Caco-2 (cell line): Measurements from ENCODE around the gene CTRB2. TPM values are rescaled to one million over a fixed set of nuclear protein-coding genes. Genes with fewer than 3 reads are reported as not detected.

Experiments used
- BruUV-seq: library from RNA; stranded (reverse); fragments of 400-500 nt; replicated peaks from 2 replicates; lab custom pipeline; 2021; lab: Mats Ljungman, UMichigan
- CTCF ChIA-PET: fragments of 300-600 bp; sonication (Branson Sonifier 250); formaldehyde crosslinking; loops from one replicate; lab custom pipeline; 2022; ENCODE audit warnings: antibody characterized with exemption; lab: Charles Lee
- POLR2A ChIA-PET: fragments of 300-600 bp; sonication (Branson Sonifier 250); formaldehyde crosslinking; loops from one replicate; lab custom pipeline; 2022; ENCODE audit warnings: antibody characterized with exemption; lab: Charles Lee
- DNase-seq, 2 experiments: peaks; one replicate each; pipeline versions ENCODE4 v3.0.0 to v3.0.0-alpha.2; 2020 to 2022
- H3K27me3 ChIP-seq: replicated peaks from 2 replicates; pipeline ENCODE4 v1.6.0; 2011; ENCODE audit warnings: low read length; ENCODE audit not compliant: control insufficient read depth, insufficient read depth
- H3K36me3 ChIP-seq: 2 replicates; pipeline ENCODE4 v1.5.1; 2011; ENCODE audit warnings: low read length; ENCODE audit not compliant: control insufficient read depth, insufficient read depth
- H3K4me1 ChIP-seq: fragments of 250-450 bp; sonication (Bioruptor Pico); 2 replicates; pipeline ENCODE4 v1.5.1; 2020; ENCODE audit warnings: mild to moderate bottlenecking
- H3K4me3 ChIP-seq: 2 replicates; pipeline ENCODE4 v1.5.1; 2011; ENCODE audit warnings: low read depth, mild to moderate bottlenecking, control low read depth, low read length
- H3K9me3 ChIP-seq: fragments of 250-450 bp; sonication (Bioruptor Pico); 2 replicates; pipeline ENCODE4 v1.5.1; 2020; ENCODE audit warnings: mild to moderate bottlenecking, moderate library complexity
- H3K27ac Mint-ChIP-seq: one replicate; pipeline ENCODE4 v1.8.0; 2022; ENCODE audit warnings: mixed read lengths; ENCODE audit not compliant: unreplicated experiment
- H3K27me3 Mint-ChIP-seq: one replicate; pipeline ENCODE4 v1.8.0; 2022; ENCODE audit warnings: mixed read lengths; ENCODE audit not compliant: insufficient read depth, unreplicated experiment
- H3K36me3 Mint-ChIP-seq: one replicate; pipeline ENCODE4 v1.8.0; 2022; ENCODE audit warnings: mild to moderate bottlenecking, mixed read lengths; ENCODE audit not compliant: insufficient read depth, unreplicated experiment
- H3K4me1 Mint-ChIP-seq: one replicate; pipeline ENCODE4 v1.8.0; 2022; ENCODE audit warnings: low read depth, mixed read lengths; ENCODE audit not compliant: unreplicated experiment
- H3K4me3 Mint-ChIP-seq: one replicate; pipeline ENCODE4 v1.8.0; 2022; ENCODE audit warnings: mild to moderate bottlenecking, moderate library complexity, mixed read lengths; ENCODE audit not compliant: unreplicated experiment
- H3K9me3 Mint-ChIP-seq: one replicate; pipeline ENCODE4 v1.8.0; 2022; ENCODE audit warnings: mixed read lengths; ENCODE audit not compliant: unreplicated experiment
- CTCF ChIP-seq, 2 experiments: fragments of 200-600 bp in 1 of 2; IDR thresholded peaks; 1 replicate in 1 of 2; 2 replicates in 1 of 2; pipeline versions ENCODE4 v1.5.1 to v1.8.0; 2011 to 2022; ENCODE audit warnings: antibody characterized with exemption in 1 of 2, control low read depth in 1 of 2, inconsistent platforms in 1 of 2, low read depth in 1 of 2, low read length in 1 of 2, mild to moderate bottlenecking in 1 of 2, moderate library complexity in 1 of 2; ENCODE audit not compliant: insufficient read depth in 1 of 2, severe bottlenecking in 1 of 2, unreplicated experiment in 1 of 2
- intact Hi-C: fragments of 100-400 bp; cut with micrococcal nuclease; formaldehyde crosslinking; loops from one replicate; pipeline ENCODE4 v1.10.0; 2022; ENCODE audit not compliant: unreplicated experiment
- total RNA-seq: library from RNA; stranded (reverse); gene quantifications from 2 replicates; pipeline ENCODE4 v1.2.3, GENCODE V29; 2022

CTRB2 gene
- total RNA-seq, 1 experiment from 2014 or later, result not detected

DNA sequence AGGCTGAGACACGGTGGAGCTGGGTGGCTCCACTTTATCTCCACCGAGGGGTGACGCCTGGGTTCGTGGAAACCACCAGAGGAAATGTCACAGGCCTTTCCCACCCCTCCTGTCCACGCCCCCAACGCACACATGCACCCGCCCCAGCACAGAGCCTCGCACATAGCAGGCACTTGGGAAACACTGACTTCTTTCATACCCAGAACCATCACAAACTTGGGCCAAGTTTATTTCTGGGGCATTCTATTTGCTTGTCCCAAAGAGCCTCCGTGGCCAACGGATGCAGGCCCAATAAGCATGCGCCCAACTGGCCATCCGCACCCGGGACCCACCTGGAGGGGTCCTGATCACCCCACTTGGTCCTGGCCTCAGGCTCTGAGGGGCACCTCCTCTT, 41.2 kb upstream of the CTRB2 start:
- H3K4me3 ChIP-seq, result no peak overlapping the region

DNA sequence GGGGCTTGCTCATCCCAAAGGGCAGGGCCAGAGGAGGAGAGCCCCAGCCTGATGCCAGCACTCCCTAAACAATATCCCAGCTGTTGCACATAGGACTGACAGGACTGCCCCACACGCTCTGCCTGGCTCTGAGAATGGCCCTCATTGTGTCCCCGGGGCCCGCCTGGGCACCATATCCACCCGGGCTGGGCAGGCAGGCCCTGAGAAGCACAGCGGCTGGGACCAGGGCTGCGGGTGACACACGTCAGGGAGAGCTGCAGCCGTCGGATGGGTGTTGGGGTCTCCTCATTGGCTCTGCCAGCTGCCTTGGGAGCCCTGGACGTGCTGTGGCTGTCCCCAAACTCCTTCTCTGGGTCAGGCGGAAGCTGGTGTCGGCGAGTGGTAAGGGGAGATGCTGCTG, 40.3 kb upstream of the CTRB2 start:
- Histone ChIP-seq H3K4me1 (peaks cover 67% of the 10 kb centered on the region), H3K9me3 (no peaks in the 10 kb centered on the region), H3K4me3 (no peak overlapping the region), H3K36me3 (peaks cover 6% of the 10 kb centered on the region; the same call in 1 of the 2 replicates), H3K27me3 (no peaks in the 10 kb centered on the region)
- Mint-ChIP-seq H3K27me3 (no peaks in the 10 kb centered on the region), H3K27ac (peak overlapping the region; percentile 95), H3K4me1 (peaks cover 55% of the 10 kb centered on the region), H3K4me3 (peak overlapping the region; percentile 11), H3K9me3 (no peaks in the 10 kb centered on the region), H3K36me3 (peaks cover 90% of the 10 kb centered on the region)
- CTCF ChIA-PET, result interaction anchor here (1.0 kb wide), 1 partner anchor 138 kb away, joined by 4 read pairs; no protein-coding TSS in a partner anchor
- POLR2A ChIA-PET, result no interaction called here
- TF ChIP-seq CTCF (IDR thresholded peaks at IDR 0.05; ENCODE audit: insufficient read depth in 1 of 2, low read depth in 1 of 2, low read length in 1 of 2, severe bottlenecking in 1 of 2, unreplicated experiment in 1 of 2), result no peak
- BruUV-seq, result no TSS peak
- no peak for DNase-seq
- intact Hi-C loops, result no loop called here

More for the DNA sequence above, 41.2 kb upstream of the CTRB2 start:
- Histone ChIP-seq H3K9me3 (no peaks in the 10 kb centered on the region), H3K36me3 (peaks cover 6% of the 10 kb centered on the region; the same call in 1 of the 2 replicates), H3K4me1 (peaks cover 75% of the 10 kb centered on the region), H3K27me3 (no peaks in the 10 kb centered on the region)
- Mint-ChIP-seq H3K27me3 (no peaks in the 10 kb centered on the region), H3K4me3 (peak overlapping the region; percentile 11), H3K27ac (peak overlapping the region; percentile 95), H3K36me3 (peaks cover 82% of the 10 kb centered on the region), H3K4me1 (peaks cover 63% of the 10 kb centered on the region), H3K9me3 (no peaks in the 10 kb centered on the region)
- no peak for DNase-seq
- ChIA-PET CTCF (interaction anchor here (1.0 kb wide), 2 partner anchors 15 to 137 kb away, joined by 4 read pairs; no protein-coding TSS in a partner anchor), POLR2A (no interaction called here)
- no TSS peak for BruUV-seq
- TF ChIP-seq CTCF (IDR thresholded peaks at IDR 0.05; ENCODE audit: insufficient read depth in 1 of 2, low read depth in 1 of 2, low read length in 1 of 2, severe bottlenecking in 1 of 2, unreplicated experiment in 1 of 2), result no peak
- intact Hi-C loops, result no loop called here

DNA sequence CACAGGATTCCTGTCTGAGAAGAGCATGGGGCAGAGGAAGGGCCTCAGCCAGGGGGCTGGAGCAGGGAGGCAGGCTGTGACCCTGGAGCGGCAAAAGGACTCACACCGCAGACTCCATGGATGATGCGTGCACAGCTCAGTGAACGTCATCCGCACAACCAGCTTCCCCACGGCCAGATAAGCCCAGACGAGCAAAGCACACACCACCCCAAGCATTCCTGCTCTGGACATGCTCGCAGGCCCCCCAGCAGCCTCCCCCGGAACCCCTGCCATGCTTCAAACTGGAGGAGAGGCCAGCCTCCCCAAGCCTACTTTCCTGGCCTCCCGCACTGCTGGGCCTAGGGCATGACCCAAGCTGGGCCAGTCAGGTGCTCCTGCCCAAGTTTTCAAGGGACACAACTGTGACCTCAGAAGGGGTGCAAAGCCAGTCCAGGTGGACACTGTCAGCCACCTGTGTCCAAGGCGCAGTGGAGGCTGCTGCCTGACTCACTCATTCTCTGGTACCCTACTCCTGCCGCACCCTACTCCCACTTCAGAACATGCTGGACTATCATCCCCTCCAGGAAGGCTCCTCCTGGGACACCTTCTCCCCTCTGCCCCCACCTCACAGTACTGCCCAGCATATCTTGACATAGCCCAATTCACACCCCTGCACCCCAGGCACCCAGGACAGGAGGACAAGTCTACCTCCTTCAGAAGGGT, 39.7 kb upstream of the CTRB2 start:
- Histone ChIP-seq H3K9me3 (no peaks in the 10 kb centered on the region), H3K4me3 (no peak overlapping the region), H3K27me3 (no peaks in the 10 kb centered on the region), H3K4me1 (peaks cover 61% of the 10 kb centered on the region), H3K36me3 (peaks cover 7% of the 10 kb centered on the region)
- POLR2A ChIA-PET, result no interaction called here
- Mint-ChIP-seq H3K4me1 (peaks cover 50% of the 10 kb centered on the region), H3K36me3 (peaks cover 90% of the 10 kb centered on the region), H3K4me3 (peak overlapping the region; percentile 11), H3K27me3 (no peaks in the 10 kb centered on the region), H3K27ac (peak overlapping the region; percentile 95), H3K9me3 (no peaks in the 10 kb centered on the region)
- no TSS peak for BruUV-seq
- no peak for DNase-seq
- intact Hi-C loops, result no loop called here
- CTCF ChIA-PET, result interaction anchor here (1.6 to 1.7 kb wide), 2 partner anchors 13 to 139 kb away, joined by 4 to 6 read pairs; no protein-coding TSS in a partner anchor
- no peak for TF ChIP-seq CTCF (IDR thresholded peaks at IDR 0.05; ENCODE audit: insufficient read depth in 1 of 2, low read depth in 1 of 2, low read length in 1 of 2, severe bottlenecking in 1 of 2, unreplicated experiment in 1 of 2)
